ENCODE results near the gene TTC12. TPM values are rescaled to one million over a fixed set of nuclear protein-coding genes. Genes with fewer than 3 reads are reported as not detected.

The TTC12 gene
- total and polyA plus RNA-seq, 2 donors (not counting 1 experiment from before 2014, with no cell fraction given), result 9.0 to 47.3 TPM

GRCh38 chr11:113272281-113272680, 42.1 kb upstream of the TTC12 start:
- Mint-ChIP-seq H3K9me3 (ENCODE audit: insufficient read depth) (no peaks in the 10 kb centered on the region), H3K4me3 (no peak overlapping the region), H3K27me3 (peaks cover 9% of the 10 kb centered on the region), H3K27ac (no peak overlapping the region), H3K4me1 (no peaks in the 10 kb centered on the region)
- H3K4me3 ChIP-seq (ENCODE audit: control extremely low read depth in 1 of 5, extremely low read depth in 1 of 5, insufficient read depth in 1 of 5, low read depth in 2 of 5, low read length in 4 of 5), result no peak overlapping the region
- ChIA-PET CTCF (interaction anchor here (1.2 kb wide), 1 partner anchor 18 kb away, joined by 3 read pairs; no protein-coding TSS in a partner anchor), POLR2A (no interaction called here)
- no peaks in the 10 kb centered on the region for H3K79me2 ChIP-seq (ENCODE audit: control insufficient read depth, insufficient read depth, low read length)
- no peaks in the 10 kb centered on the region for H4K20me1 ChIP-seq (ENCODE audit: control insufficient read depth, insufficient read depth, low read length, poor library complexity, severe bottlenecking)
- no peak overlapping the region for H2AFZ ChIP-seq (ENCODE audit: insufficient read depth, low read depth, low read length, poor library complexity, severe bottlenecking)
- no peaks in the 10 kb centered on the region for H3K4me1 ChIP-seq (ENCODE audit: control insufficient read depth in 2 of 2, insufficient read depth in 2 of 2, low read length in 2 of 2)
- no peaks in the 10 kb centered on the region for H3K27me3 ChIP-seq (replicated peaks in 1 of 4; ENCODE audit: control extremely low read depth in 1 of 4, control insufficient read depth in 3 of 4, insufficient read depth in 4 of 4, low read length in 3 of 4)
- 73% methylated on average over 4 of the region's 5 CpGs for WGBS (ENCODE audit: insufficient coverage)
- H3K9me3 ChIP-seq (ENCODE audit: control extremely low read depth in 1 of 3, control insufficient read depth in 2 of 3, insufficient read depth in 1 of 3, low read length in 2 of 3), result no peaks in the 10 kb centered on the region
- ATAC-seq (ENCODE audit: low read depth), result no peak
- no peaks in the 10 kb centered on the region for H3K36me3 ChIP-seq (replicated peaks in 1 of 2; ENCODE audit: control extremely low read depth in 1 of 2, control insufficient read depth in 1 of 2, extremely low read depth in 1 of 2, insufficient read depth in 2 of 2, low read length in 1 of 2)
- TF ChIP-seq CTCF (IDR thresholded peaks at IDR 0.05) (no peak), EZH2 (IDR thresholded peaks at IDR 0.05; ENCODE audit: borderline replicate concordance, insufficient read depth, low read depth, low read length, poor library complexity, severe bottlenecking) (no peak)
- no peak overlapping the region for H3K27ac ChIP-seq (ENCODE audit: low read length in 2 of 2)
- DNase-seq, result no peak
- intact Hi-C loops (cut with micrococcal nuclease), result no loop called here
- H3K9ac ChIP-seq (ENCODE audit: low read length), result no peak overlapping the region
- H3K4me2 ChIP-seq (replicated peaks; ENCODE audit: low read depth, low read length, poor library complexity, severe bottlenecking), result no peak overlapping the region

DNA sequence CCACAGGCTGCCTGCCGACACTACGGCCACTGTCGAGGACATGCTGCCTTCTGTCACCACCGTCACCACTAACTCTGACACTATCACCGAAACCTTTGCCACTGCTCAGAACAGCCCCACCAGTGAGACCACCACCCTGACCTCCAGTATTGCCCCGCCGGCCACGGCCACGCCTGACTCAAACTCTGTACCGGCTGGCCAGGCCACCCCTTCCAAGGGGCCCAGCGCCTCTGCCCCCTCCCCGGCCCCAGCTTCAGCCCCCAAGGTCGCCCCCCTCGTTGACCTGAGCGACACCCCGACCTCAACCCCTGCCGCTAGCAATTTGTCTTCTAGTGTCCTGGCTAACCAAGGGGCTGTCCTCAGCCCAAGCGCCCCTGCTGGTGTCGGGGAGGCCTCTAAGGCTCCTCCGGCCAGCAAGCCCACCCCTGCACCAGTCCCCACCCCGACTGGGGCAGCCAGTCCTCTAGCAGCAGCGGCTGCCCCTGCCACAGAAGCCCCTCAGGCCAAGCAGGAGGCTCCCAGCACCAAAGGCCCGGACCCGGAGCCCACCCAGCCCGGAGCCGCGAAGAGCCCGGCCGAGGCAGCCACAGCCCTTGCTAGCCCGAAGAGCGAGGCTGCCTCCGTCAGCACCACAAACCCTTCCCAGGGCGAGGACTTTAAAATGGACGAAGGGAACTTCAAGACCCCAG, 41.3 kb upstream of the TTC12 start:
- Histone ChIP-seq H4K20me1 (ENCODE audit: control insufficient read depth, insufficient read depth, low read length, poor library complexity, severe bottlenecking) (no peaks in the 10 kb centered on the region), H3K79me2 (ENCODE audit: control insufficient read depth, insufficient read depth, low read length) (no peaks in the 10 kb centered on the region), H3K4me2 (replicated peaks; ENCODE audit: low read depth, low read length, poor library complexity, severe bottlenecking) (no peak overlapping the region), H3K9ac (ENCODE audit: low read length) (no peak overlapping the region), H3K4me3 (ENCODE audit: control extremely low read depth in 1 of 5, extremely low read depth in 1 of 5, insufficient read depth in 1 of 5, low read depth in 2 of 5, low read length in 4 of 5) (no peak overlapping the region), H3K27me3 (replicated peaks in 1 of 4; ENCODE audit: control extremely low read depth in 1 of 4, control insufficient read depth in 3 of 4, insufficient read depth in 4 of 4, low read length in 3 of 4) (no peaks in the 10 kb centered on the region), H3K27ac (ENCODE audit: low read length in 2 of 2) (no peak overlapping the region), H2AFZ (ENCODE audit: insufficient read depth, low read depth, low read length, poor library complexity, severe bottlenecking) (no peak overlapping the region), H3K4me1 (ENCODE audit: control insufficient read depth in 2 of 2, insufficient read depth in 2 of 2, low read length in 2 of 2) (no peaks in the 10 kb centered on the region), H3K36me3 (replicated peaks in 1 of 2; ENCODE audit: control extremely low read depth in 1 of 2, control insufficient read depth in 1 of 2, extremely low read depth in 1 of 2, insufficient read depth in 2 of 2, low read length in 1 of 2) (no peaks in the 10 kb centered on the region), H3K9me3 (ENCODE audit: control extremely low read depth in 1 of 3, control insufficient read depth in 2 of 3, insufficient read depth in 1 of 3, low read length in 2 of 3) (no peaks in the 10 kb centered on the region)
- DNase-seq, result no peak
- ATAC-seq (ENCODE audit: low read depth), result no peak
- WGBS (ENCODE audit: insufficient coverage), result 87% methylated on average over 33 of the region's 34 CpGs
- ChIA-PET POLR2A (no interaction called here), CTCF (interaction anchor here (1.2 kb wide), 1 partner anchor 17 kb away, joined by 3 read pairs; no protein-coding TSS in a partner anchor)
- H3K27me3 Mint-ChIP-seq, result peaks cover 8% of the 10 kb centered on the region
- intact Hi-C loops (cut with micrococcal nuclease), result no loop called here
- no peak for TF ChIP-seq EZH2 (IDR thresholded peaks at IDR 0.05; ENCODE audit: borderline replicate concordance, insufficient read depth, low read depth, low read length, poor library complexity, severe bottlenecking)
- TF ChIP-seq CTCF (IDR thresholded peaks at IDR 0.05), result no peak
- no peak overlapping the region for H3K27ac Mint-ChIP-seq
- H3K4me3 Mint-ChIP-seq, result no peak overlapping the region
- no peaks in the 10 kb centered on the region for H3K4me1 Mint-ChIP-seq
- no peaks in the 10 kb centered on the region for H3K9me3 Mint-ChIP-seq (ENCODE audit: insufficient read depth)

All from B cell (primary cell).